DOHH2 (cell line): ENCODE results near the gene LSR.
A peak's percentile ranks its signal among the peaks of the same experiment; 100 is the strongest.

Source experiments
- H3F3A ChIP-seq: fragments of 200-600 bp; sonication (generic), shearing (Covaris generic); 2 replicates; pipeline ENCODE4 v1.6.0; 2016; ENCODE audit warnings: antibody characterized with exemption, mild to moderate bottlenecking; ENCODE audit not compliant: control insufficient read depth, insufficient read depth
- H3K27ac ChIP-seq: fragments of 200-600 bp; sonication (generic); 2 replicates; pipeline ENCODE4 v1.5.1; 2014; ENCODE audit warnings: low read depth, mild to moderate bottlenecking, low read length, moderate library complexity
- H3K27me3 ChIP-seq: fragments of 200-600 bp; sonication (generic); 2 replicates; pipeline ENCODE4 v1.6.1; 2014; ENCODE audit warnings: mild to moderate bottlenecking, low read length, mixed read lengths; ENCODE audit not compliant: control insufficient read depth
- H3K36me3 ChIP-seq: fragments of 200-600 bp; sonication (generic); 2 replicates; pipeline ENCODE4 v1.6.1; 2014; ENCODE audit warnings: mild to moderate bottlenecking, low read length, moderate library complexity, mixed read lengths; ENCODE audit not compliant: control insufficient read depth
- H3K4me1 ChIP-seq: fragments of 200-600 bp; sonication (generic); 2 replicates; pipeline ENCODE4 v1.6.1; 2014; ENCODE audit warnings: mild to moderate bottlenecking, low read length, mixed read lengths; ENCODE audit not compliant: control insufficient read depth
- H3K4me2 ChIP-seq: fragments of 200-600 bp; sonication (generic); 2 replicates; pipeline ENCODE4 v1.6.0; 2014; ENCODE audit warnings: mild to moderate bottlenecking, low read length, moderate library complexity
- H3K4me3 ChIP-seq: fragments of 200-600 bp; sonication (generic); 2 replicates; pipeline ENCODE4 v1.5.1; 2014; ENCODE audit warnings: mild to moderate bottlenecking, low read length, mixed read lengths
- H3K79me2 ChIP-seq: fragments of 200-600 bp; sonication (generic); 2 replicates; pipeline ENCODE4 v1.6.1; 2014; ENCODE audit warnings: mild to moderate bottlenecking, low read length, mixed read lengths; ENCODE audit not compliant: control insufficient read depth
- H3K9me2 ChIP-seq: fragments of 200-600 bp; sonication (generic); replicated peaks from 2 replicates; pipeline ENCODE4 v1.6.1; 2014; ENCODE audit warnings: mild to moderate bottlenecking, low read length, mixed read lengths; ENCODE audit not compliant: control insufficient read depth
- H3K9me3 ChIP-seq: fragments of 200-600 bp; sonication (generic); 2 replicates; pipeline ENCODE4 v1.6.1; 2014; ENCODE audit warnings: antibody characterized with exemption, low read length, mixed read lengths; ENCODE audit not compliant: control insufficient read depth, insufficient read depth
- H4K20me1 ChIP-seq: fragments of 200-600 bp; sonication (generic); 2 replicates; pipeline ENCODE4 v1.6.0; 2014; ENCODE audit warnings: low read depth, mild to moderate bottlenecking, antibody characterized with exemption, low read length, moderate library complexity; ENCODE audit not compliant: control insufficient read depth, insufficient read depth
- EZH2phosphoT487 ChIP-seq: fragments of 200-600 bp; sonication (generic); IDR thresholded peaks from 2 replicates; pipeline ENCODE4 v1.6.1; 2017; ENCODE audit warnings: borderline replicate concordance, mild to moderate bottlenecking, antibody characterized with exemption, low read length, moderate library complexity, mixed read lengths
- TF ChIP-seq, protein P1 (sequence below): fragments of 200-600 bp; sonication (generic); IDR thresholded peaks from one replicate; pipeline ENCODE4 v1.5.1; 2014; ENCODE audit warnings: antibody characterized with exemption, mild to moderate bottlenecking, low read depth, low read length; ENCODE audit not compliant: poor library complexity, severe bottlenecking

LSR gene

DNA sequence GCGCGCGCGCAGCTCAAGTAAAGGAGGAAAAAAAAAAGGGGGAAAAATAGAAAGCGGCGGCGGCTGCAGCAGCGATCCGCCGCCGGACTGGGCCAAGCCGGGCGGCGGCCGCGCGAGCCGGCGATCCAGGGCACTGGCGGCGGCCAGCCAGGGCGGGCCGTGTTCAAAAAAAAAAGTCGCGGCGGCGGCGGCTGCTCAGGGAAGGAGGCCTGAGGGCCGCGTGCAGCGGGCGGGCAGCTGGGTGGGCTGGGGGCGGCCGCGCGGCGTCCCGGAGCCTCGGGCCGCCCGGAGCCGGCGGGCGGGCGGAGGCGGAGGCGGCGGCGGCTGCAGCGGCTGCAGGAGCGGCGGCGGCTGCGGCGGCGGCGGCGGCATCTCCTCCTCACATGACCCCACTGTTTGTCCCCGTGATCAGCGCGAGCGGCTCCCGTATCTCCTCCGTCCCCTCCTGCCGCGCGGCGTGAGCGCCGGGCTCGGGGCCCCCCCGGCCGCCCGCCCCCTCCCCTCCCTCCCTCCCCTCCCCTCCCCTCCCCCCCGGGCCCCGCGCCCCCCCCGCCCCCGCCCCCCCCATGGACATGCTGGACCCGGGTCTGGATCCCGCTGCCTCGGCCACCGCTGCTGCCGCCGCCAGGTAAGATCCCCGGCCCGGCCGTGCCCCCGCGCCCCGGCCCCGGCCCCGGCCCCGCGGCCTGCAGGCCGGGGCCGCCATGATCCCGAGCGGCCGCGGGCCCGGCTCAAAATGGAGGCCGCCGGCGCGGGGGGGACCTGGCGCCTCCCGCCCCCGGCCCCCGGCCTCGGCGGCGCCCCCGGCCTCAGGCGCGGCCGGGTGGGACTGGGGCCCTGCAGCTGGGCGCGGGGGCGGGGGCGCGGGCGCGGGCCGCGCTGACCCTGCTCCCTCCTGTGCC, 20.0 kb downstream of the LSR start, which contains the start of gene USF2:
USF2 (plus strand) TSS at position 427 of the 902 bp plus-strand sequence; CDS start at position 567, 140 bp downstream.
- Histone ChIP-seq H3K4me2 (peak within 1 kb of the TSS; percentile 98), H3K4me3 (peak within 1 kb of the TSS; percentile 99), H3K36me3 (peaks cover 77% of the 10 kb centered on the region), H3K27ac (peak within 1 kb of the TSS; percentile 91), H4K20me1 (peaks cover 7% of the 10 kb centered on the region; the same call in 1 of the 2 replicates), H3K9me3 (no peaks in the 10 kb centered on the region), H3K4me1 (peaks cover 64% of the 10 kb centered on the region), H3K27me3 (no peaks in the 10 kb centered on the region), H3F3A (peaks cover 12% of the 10 kb centered on the region), H3K9me2 (no peaks in the 10 kb centered on the region), H3K79me2 (peaks cover 45% of the 10 kb centered on the region)
- TF ChIP-seq, protein P1, sequence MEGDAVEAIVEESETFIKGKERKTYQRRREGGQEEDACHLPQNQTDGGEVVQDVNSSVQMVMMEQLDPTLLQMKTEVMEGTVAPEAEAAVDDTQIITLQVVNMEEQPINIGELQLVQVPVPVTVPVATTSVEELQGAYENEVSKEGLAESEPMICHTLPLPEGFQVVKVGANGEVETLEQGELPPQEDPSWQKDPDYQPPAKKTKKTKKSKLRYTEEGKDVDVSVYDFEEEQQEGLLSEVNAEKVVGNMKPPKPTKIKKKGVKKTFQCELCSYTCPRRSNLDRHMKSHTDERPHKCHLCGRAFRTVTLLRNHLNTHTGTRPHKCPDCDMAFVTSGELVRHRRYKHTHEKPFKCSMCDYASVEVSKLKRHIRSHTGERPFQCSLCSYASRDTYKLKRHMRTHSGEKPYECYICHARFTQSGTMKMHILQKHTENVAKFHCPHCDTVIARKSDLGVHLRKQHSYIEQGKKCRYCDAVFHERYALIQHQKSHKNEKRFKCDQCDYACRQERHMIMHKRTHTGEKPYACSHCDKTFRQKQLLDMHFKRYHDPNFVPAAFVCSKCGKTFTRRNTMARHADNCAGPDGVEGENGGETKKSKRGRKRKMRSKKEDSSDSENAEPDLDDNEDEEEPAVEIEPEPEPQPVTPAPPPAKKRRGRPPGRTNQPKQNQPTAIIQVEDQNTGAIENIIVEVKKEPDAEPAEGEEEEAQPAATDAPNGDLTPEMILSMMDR: no peak
- no peak for TF ChIP-seq EZH2phosphoT487

DNA sequence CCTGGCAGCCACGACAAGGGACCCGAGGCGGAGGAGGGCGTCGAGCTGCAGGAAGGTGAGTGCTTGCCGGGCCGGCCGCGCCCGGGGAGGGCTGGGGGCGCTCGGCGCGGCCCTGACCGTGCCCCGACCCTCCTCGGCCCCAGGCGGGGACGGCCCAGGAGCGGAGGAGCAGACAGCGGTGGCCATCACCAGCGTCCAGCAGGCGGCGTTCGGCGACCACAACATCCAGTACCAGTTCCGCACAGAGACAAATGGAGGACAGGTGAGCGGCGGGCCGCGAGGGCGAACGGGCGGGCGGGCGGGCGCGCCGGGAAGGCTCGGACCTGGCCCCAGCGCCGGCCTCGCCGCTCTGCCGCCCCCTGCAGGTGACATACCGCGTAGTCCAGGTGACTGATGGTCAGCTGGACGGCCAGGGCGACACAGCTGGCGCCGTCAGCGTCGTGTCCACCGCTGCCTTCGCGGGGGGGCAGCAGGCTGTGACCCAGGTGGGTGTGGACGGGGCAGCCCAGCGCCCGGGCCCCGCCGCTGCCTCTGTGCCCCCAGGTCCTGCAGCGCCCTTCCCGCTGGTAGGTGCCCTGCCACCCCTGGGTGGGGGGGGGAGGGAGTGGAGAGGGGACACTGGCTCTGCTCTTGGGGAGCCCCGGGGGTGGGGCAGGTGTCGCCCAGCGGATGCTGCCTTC, 20.8 kb downstream of the LSR start:
- peak overlapping the region; percentile 51 for H3K27ac ChIP-seq
- H3K27me3 ChIP-seq: no peaks in the 10 kb centered on the region
- peaks cover 7% of the 10 kb centered on the region; the same call in 1 of the 2 replicates for H4K20me1 ChIP-seq
- H3K4me1 ChIP-seq: peaks cover 56% of the 10 kb centered on the region
- H3F3A ChIP-seq: peaks cover 8% of the 10 kb centered on the region
- peaks cover 80% of the 10 kb centered on the region for H3K36me3 ChIP-seq
- H3K9me2 ChIP-seq: no peaks in the 10 kb centered on the region
- H3K4me2 ChIP-seq: peak overlapping the region; percentile 79
- H3K79me2 ChIP-seq: peaks cover 45% of the 10 kb centered on the region
- no peaks in the 10 kb centered on the region for H3K9me3 ChIP-seq
- TF ChIP-seq EZH2phosphoT487: no peak
- TF ChIP-seq, protein P1: peak; percentile 86
- H3K4me3 ChIP-seq: peak overlapping the region; percentile 77

DNA sequence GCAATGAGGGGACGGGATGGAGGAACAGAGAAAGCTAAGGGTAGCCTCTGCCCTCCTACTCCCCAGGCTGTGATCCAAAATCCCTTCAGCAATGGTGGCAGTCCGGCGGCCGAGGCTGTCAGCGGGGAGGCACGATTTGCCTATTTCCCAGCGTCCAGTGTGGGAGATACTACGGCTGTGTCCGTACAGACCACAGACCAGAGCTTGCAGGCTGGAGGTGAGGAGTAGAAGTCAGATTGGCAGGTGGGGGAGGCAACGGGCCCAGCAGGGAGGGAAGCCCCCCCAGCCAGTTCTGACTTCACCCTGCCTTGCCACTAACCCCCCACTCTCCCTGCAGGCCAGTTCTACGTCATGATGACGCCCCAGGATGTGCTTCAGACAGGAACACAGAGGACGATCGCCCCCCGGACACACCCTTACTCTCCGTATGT, 21.6 kb downstream of the LSR start:
- Histone ChIP-seq H3K9me2 (no peaks in the 10 kb centered on the region), H3K27ac (no peak overlapping the region), H3K27me3 (no peaks in the 10 kb centered on the region), H3K79me2 (peaks cover 45% of the 10 kb centered on the region), H4K20me1 (peaks cover 7% of the 10 kb centered on the region; the same call in 1 of the 2 replicates), H3K4me1 (peaks cover 48% of the 10 kb centered on the region), H3K9me3 (no peaks in the 10 kb centered on the region), H3K36me3 (peaks cover 81% of the 10 kb centered on the region), H3K4me3 (peak overlapping the region; percentile 75; the same call in 1 of the 2 replicates), H3K4me2 (peak overlapping the region; percentile 79), H3F3A (peaks cover 4% of the 10 kb centered on the region)
- TF ChIP-seq, protein P1: no peak
- TF ChIP-seq EZH2phosphoT487: no peak
